GM19238 (cell line): ENCODE data around the gene TNMD.
"Not testable (repeated sequence)": the region's sequence is repeated elsewhere in the genome, so short reads cannot be mapped to it uniquely, and the experiment has no call there.

Source experiments
- DNase-seq: peaks from one replicate; pipeline ENCODE4 v3.0.0; 2011; ENCODE audit warnings: low spot score; ENCODE audit not compliant: insufficient read length

TNMD gene

DNA sequence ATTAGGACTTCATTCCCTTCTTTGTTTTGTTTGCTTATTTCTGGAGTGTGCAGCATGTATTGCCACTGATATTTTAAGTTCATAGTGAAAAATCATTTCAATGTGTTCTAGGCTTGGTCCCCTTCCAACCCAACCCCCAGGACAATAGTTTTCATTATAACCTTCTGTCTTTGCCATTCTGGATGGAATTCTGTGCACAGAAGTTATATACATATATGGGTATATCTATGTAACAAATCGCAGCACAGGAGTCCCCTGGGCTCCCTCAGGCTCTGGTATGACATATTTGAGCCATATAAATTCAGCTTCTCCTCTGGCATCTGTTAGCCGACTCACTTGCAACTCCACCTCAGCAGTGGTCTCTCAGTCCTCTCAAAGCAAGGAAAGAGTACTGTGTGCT, at the start of gene TNMD:
TNMD (plus strand) TSS at position 326 of the 400 bp plus-strand sequence. CDS start 83 bp downstream, outside the sequence.
- DNase-seq: no peak

DNA sequence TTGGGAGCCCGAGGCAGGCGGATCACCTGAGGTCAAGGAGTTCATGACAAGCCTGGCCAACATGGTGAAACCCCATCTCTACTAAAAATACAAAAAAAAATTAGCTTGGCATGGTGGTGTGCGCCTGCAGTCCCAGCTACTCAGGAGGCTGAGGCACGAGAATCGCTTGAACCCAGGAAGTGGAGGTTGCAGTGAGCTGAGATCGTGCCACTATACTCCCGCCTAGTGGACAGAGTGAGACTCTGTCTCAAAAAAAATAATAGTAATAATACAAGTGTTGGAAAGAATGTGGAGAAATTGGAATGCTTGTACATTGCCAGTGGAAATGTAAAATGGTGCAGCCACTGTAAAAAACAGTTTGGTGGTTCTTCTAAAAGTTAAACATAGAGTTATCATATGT, 19.2 kb upstream of the TNMD start:
- not testable (repeated sequence) for DNase-seq

DNA sequence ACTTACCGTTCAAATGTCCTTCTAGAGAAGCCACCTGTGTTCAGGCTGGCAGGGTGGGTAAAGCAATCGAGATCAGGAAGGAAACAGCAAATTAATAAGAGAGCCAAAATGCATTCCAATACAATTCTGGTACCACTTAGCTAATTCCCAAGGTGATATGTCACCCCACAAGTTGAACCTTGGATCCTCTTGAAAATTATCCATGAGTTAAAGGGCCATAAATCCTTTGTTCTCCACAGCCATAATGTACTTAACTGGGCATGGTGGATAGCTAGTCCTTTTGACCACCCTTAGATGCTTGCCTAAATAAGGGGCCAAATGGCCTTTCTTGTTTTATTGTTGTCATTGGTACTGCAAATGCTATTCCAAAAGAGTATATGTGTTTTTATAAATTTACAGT, 2.0 kb downstream of the TNMD start:
- DNase-seq: no peak

DNA sequence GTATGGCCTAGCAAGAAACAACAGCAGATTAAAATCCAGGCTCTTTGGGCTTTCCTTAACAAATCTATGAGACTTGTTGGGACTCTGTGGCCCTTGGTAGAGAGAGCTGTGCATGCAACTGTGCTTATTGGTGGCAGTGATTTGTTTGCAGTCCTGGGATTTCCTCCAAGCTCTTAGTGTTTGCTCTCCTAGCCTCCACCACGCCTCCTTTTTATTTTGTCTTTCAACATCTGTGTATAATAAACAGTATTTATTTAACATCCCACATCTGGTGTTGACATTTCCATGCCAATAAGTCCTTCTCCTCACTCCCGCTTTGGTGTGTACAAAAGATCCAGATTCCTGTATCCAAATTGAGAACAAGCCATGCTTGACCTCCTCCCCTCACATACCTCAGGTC, 3.1 kb downstream of the TNMD start:
- DNase-seq: no peak

DNA sequence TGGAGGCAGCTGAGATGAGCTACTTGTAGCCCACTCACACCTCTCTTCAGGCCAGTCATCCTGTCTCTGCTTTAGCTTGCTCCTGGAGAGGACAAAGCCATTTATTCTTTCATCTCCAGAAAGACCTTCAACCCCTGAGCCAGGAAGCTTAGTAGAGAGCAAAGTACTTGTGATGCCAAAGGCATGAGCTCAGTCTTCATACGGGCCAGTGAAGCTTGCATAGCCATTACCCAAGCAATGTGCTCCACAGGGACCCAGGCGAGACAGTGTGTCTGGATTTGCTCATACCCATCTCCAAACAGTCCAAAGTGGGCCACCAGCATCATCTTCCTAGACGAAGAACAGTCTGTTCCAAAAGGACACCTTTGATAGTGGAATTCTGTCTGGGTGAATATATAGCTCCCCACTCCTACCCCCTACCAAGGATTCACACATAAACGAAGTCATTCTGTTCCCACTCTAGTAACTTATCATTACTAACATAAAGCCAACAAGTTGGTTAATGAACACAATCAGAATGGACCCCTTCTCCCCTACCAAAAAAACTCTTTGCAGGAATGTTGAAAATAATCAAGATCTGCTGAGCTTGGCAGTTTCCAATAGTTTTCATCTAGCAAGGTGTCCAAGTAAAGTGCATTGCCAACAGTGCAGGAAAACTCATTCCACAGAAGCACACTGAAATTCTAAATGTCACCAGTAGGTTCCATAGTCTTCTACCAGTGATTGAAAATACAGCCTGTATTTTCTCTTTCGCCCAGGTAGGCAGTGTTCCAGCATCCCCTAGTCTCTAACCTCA, 6.7 kb downstream of the TNMD start:
- DNase-seq: no peak

DNA sequence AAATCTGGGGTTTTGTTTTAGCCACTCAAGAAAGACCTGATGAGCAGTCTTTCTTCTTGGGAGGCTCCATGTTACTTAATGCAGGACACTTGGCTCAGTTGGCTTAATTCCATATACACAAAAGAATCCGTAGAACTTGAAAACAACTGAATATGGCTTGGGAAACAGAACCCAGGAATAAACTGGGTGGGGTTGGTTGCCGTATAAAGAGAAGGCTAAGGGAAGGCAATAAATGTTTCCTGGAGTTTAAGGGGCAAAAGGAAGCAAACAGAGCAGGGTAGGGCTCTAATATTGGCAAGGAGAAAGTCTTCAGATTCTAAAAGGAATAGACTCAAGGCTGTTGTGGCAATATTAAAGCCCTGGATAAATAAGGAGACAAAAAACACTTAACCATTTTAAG, 8.4 kb downstream of the TNMD start:
- DNase-seq: no peak

DNA sequence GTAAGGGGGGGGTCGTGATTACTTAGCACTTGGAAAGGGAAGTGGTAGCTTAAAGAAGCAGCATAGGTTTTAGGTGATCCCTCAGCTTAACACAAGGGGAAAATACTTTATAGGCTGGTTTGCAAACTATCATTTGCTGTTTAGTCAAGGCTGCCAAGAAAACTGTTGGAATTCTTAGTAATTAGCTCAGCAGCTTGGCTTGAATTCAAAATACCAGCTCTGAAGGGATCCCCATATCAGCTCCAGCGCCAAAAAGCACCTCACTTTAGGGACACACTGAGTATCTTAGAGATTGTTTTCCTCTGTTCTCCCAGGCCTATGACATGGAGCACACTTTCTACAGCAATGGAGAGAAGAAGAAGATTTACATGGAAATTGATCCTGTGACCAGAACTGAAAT, 8.8 kb downstream of the TNMD start:
- DNase-seq: no peak

DNA sequence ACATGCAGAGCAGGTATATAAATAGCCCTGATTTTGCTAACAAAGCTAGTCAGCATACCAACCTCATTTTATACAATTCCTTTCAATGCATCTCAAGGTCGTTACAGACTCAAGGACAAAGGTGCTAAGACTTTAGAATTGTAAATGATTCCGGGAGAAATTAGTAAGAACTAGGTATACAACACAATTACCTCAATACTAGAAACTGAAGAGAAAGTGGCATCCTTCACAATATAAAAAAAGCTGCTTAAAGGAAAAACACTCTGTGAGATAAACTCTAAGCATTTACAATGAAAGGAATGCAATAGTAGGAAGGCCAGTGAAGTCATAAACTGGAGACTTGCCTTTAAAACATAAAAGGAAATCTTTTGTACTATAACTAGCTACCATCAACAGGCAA, 11.9 kb downstream of the TNMD start:
- DNase-seq: no peak

DNA sequence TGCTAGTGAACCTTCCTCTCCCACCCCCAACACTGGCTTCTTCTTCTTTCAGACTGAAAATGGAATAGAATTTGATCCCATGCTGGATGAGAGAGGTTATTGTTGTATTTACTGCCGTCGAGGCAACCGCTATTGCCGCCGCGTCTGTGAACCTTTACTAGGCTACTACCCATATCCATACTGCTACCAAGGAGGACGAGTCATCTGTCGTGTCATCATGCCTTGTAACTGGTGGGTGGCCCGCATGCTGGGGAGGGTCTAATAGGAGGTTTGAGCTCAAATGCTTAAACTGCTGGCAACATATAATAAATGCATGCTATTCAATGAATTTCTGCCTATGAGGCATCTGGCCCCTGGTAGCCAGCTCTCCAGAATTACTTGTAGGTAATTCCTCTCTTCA, 14.7 kb downstream of the TNMD start:
- DNase-seq: no peak

DNA sequence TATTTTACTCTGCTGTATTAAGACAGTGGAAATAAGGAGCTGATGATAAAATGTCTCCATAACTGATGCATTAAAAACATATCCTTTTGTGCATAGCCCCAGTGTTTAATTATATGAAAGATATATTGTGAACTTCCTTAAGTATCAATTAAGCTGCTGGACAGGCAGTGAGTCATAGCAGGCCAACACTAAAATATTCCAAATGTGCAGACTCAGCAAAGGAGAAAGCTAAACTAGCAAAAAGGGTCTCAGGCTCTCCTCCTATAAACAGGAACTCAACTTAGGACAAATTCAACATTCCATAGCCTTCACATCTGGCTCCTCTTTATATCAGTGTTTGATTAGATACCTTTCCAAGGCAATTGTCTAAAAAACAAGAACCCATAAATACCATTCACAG, 15.6 kb downstream of the TNMD start:
- DNase-seq: no peak

DNA sequence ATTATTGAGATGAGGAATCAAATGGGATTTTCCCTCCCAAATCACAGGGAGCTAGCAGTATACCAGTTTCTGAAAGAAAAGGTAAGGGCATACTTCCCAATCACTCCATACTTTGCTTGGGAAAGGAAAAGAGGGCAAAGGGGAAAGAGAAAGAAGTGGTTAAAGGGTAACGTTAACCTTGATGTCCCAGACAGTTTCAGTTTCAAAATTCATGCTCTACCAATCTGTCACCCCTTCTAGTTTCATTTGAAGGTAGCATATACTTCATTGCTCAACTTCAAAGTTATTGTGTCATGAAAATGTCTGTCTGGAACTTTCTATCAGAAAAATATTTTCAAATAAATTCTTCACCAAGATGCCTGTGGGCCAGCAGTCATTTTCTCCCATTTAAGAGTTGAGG, 16.0 kb downstream of the TNMD start:
- DNase-seq: no peak

DNA sequence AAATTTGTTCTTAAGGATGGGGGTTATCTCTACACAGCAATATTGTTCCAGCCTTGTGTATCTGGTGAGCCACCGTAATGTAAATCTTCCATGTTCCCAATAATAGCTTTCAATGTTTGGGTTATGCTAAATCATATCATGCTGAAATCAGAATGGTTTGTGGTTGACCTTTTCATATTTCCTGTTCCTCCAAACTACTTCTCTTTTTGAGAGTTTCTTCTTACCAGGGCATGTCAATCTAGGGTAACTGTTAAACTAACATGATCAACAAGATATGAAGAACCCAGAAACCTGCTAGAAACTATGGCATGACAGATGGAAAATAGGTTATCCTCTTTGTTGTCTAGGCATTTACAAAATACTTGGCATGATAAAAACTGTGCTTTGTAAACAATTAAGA, 22.0 kb downstream of the TNMD start:
- DNase-seq: no peak

DNA sequence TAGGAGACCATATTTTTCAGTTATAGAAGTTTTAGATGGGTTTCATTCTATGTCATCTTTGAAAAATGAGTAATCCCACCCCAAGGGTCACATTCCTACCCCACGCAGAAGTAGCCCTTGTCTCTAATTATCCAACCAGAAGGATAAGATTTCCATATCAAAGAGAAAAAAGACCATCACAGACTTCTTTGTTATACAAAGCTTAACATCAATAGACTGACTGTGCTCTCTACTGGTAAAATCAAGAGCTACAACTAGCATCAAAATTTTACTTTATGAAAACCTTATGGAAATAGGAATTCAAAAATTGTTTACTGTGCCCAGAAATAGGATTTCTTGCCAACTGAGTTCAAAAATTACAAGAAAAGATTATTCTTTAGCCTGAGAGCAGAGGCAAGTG, 24.9 kb downstream of the TNMD start:
- DNase-seq: no peak

DNA sequence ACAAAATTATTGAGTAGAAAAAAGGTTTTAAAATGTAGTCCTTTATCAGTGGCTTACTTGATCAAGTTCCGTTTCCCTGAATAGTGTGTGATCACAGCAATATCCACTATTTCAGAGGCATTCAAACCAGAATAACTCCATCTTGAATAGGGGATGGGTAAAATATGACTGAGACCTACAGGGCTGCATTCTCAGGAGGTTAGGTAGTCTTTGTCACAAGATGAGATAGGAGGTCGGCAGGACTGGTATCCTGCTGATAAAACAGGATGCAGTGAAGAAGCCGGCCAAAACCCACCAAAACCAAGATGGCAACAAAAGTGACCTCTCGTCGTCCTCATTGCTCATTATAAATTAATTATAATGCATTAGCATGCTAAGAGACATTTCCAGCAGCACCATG, 27.2 kb downstream of the TNMD start:
- DNase-seq: no peak

DNA sequence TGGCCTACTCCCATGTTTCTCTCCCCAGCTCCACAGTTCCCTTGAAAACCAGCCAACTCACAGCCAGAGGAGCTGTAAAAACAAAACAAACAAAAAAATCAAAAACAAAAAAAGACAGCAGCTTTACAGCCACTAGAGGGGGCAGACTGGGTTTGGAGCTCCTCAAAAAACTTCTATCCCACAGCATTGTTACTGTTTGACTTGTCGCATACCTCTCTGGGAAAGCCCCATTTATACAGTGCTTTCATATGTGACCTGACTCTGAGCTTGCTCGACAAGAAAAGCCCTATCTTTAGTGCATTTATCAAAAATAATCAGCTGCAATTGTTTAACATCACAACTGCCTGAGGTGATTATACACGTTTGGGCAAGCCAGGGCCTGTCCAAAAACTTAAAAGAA, 30.3 kb downstream of the TNMD start:
- DNase-seq: peak; percentile 5

DNA sequence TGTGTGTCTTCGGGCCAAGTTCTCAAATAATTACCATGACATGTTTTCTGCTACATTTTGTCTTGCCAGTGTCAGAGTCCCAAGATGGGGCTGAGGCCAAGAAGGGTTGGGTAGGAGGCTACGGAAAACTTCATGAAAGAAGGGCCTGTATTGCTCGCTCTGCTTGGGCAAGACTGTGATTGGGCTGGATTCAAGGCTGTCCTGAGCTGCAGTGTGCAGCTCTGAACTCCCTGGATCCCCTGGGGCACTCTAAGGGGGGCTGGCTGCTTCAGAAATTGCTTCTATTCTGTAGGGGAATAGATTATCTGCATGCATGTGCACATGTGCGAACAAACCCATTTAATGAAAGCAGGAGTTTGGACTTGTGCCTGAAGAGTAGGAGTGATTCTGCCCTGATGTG, 38.3 kb downstream of the TNMD start:
- DNase-seq: no peak

DNA sequence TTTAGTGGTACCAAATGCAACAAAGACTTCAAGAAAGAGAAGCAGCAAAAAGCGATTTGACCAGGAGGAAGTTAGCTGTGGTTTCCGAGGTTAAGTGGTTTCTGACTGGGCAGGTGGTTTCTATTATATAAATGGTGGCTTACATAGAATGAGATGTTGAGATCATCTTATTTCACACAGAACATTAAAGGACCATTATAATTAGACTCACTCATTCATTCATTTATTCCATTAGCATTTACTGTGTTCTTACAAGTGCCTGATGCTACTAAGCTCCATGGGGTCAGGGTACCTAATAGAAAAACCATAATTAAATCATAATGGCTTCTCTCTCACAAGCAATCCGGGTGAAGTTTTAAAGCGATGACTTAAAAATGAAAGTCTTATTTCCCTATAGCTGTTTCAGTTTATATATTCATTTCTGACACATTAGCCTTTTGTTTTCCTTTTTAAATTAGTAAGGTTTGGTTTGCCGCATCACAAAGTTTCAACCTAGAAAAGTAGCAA, 41.3 kb downstream of the TNMD start:
- peak; percentile 23 for DNase-seq

DNA sequence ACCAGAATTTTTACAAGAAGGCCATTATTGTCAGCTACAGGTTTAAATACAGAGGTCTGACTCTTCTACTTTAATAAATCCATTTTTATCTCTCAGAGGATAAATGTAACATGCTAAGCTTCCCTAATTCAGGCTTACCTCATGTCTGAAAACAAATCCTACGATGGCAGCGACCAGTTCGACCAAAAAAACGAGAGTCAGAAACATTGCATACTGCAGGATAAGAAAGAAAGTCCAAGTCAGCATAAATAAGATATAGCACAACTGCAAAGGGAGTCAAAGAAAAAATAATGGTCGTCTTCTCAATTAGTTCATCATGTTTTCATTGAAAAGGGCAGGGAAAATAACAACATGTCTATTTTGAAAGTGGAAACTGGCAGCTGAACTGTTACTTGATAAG, 50.3 kb downstream of the TNMD start:
- no peak for DNase-seq

DNA sequence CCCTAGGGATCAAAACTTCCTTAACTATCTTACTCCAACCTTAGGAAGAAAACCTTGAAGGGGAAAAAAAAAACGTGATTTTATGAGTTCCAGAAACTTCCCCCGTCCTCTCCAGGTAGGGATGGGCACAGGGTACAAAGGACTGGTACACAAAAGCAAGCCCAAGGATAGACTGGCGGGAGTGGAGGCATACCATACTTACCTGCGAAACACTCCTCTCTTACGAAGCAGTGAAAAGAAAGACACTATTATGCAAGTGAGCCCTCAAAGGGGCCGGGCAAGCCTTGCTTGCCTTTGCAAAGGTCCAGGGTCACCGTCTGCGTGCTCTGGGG, 51.2 kb downstream of the TNMD start:
- DNase-seq: no peak

DNA sequence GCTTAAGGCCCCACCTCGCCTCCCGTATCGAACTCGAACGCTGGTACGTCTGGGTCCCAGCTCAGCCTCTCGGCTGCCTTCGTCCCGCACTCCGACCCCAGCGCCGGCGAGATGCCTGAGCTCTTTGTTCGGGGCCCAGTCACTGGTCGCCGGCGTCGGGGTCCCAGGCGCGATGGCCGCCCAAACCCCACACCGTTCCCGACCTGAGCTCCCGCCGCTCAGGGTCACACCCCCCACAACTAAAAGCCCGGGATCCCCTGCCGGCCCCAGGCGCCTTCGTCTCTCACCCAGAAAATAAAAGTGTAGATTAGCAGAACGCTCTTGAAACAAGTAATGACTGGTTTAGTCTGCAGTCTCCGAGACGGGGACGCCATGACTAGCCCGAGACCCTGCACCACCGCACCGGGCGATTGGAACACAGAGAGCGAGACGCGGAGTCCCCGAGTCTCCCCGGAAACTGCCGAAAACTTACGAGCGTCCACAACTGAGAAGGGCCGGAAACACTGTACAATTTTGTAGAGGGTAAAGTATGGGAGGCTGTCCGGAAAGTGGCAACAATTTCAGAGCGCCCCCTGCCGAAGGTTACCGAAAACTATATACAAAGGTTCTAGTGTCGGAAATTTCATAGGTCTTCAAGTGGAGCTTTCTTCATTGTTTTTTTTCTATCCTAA, 51.7 kb downstream of the TNMD start, which contains the start of gene TSPAN6:
TSPAN6 (minus strand) TSS at position 486 of the 671 bp plus-strand sequence; CDS start at position 374, 112 bp downstream.
- DNase-seq: peak; percentile 22

DNA sequence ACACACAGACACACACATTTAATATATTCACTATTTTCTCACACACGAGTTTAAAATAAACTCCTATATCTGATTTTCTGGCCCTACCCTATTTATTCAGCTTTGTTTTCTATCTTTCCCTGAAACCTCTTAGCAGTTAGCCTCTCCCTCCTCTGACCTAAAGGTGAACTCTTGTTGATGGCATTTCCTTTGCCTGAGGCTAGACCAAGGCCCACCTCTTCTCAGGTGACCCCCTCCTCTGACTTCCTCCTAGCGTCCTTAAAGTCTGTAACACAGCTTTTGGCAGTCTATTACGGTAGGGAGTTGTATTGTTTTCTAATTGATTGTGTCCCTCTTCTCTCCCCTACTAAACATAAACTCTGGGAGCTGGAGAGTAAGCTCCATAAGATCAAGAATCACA, 57.6 kb downstream of the TNMD start:
- DNase-seq: no peak

DNA sequence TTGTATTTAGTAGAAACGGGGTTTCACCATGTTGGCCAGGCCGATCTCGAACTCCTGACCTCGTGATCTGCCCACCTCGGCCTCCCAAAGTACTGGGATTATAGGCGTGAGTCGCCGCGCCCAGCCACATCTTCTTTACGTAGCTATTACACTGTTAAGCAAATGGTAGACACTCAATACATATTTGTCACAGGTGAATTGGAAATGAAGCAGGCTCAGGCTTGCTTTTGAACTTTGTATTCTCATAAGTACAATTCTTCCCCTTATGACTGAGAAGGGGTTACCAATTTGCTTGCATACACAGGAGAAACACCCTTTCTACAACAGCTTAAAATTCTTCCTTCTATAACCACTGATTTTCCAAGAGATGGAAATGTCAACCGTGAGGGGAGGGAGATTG, 58.5 kb downstream of the TNMD start:
- DNase-seq: no peak
